ENCODE data around the gene ZBTB16. TPM values are rescaled to one million over a fixed set of nuclear protein-coding genes. Genes with fewer than 3 reads are reported as not detected.

ZBTB16 gene
- total and polyA plus RNA-seq, 2 experiments from 2014 or later: 0.29 to 1.4 TPM

- TF ChIP-seq ETS1 (IDR thresholded peaks at IDR 0.05) (no peak), EZH2phosphoT487 (IDR thresholded peaks at IDR 0.05; ENCODE audit: unreplicated experiment) (no peak), EZH2 (IDR thresholded peaks at IDR 0.05; ENCODE audit: low read depth, unreplicated experiment) (no peak), POLR2AphosphoS5 (IDR thresholded peaks at IDR 0.05; ENCODE audit: low read depth) (no peak), ZNF331 (CRISPR knock-in tag; IDR thresholded peaks at IDR 0.05; ENCODE audit: low read depth) (no peak), STAT1 (IDR thresholded peaks at IDR 0.05; ENCODE audit: unreplicated experiment) (no peak), JUNB (IDR thresholded peaks at IDR 0.05; ENCODE audit: unreplicated experiment) (no peak)
These were observed 121.7 kb downstream of the ZBTB16 start (continued) for GRCh38 chr11:114181195-114181594.

GRCh38 chr11:114181752-114182151 lies 122.2 kb downstream of the ZBTB16 start:
- Histone ChIP-seq H3K4me3 (no peak overlapping the region), H3K27me3 (ENCODE audit: insufficient read depth) (no peaks in the 10 kb centered on the region), H4K20me1 (replicated peaks; ENCODE audit: insufficient read depth) (no peaks in the 10 kb centered on the region), H3F3A (replicated peaks; ENCODE audit: low read depth) (no peaks in the 10 kb centered on the region), H3K27ac (ENCODE audit: low read depth) (no peak overlapping the region), H3K9me2 (ENCODE audit: insufficient read depth) (no peaks in the 10 kb centered on the region), H3K79me2 (replicated peaks; ENCODE audit: insufficient read depth) (no peaks in the 10 kb centered on the region), H3K4me2 (no peak overlapping the region), H2AFZ (no peak overlapping the region), H3K4me1 (ENCODE audit: insufficient read depth) (no peaks in the 10 kb centered on the region), H3K36me3 (ENCODE audit: insufficient read depth) (no peaks in the 10 kb centered on the region)
- Mint-ChIP-seq H3K36me3 (ENCODE audit: low read depth) (no peaks in the 10 kb centered on the region), H3K27ac (no peak overlapping the region), H3K4me3 (no peak overlapping the region), H3K9me3 (no peaks in the 10 kb centered on the region), H3K4me1 (peaks cover 8% of the 10 kb centered on the region; the same call in 1 of the 3 replicates), H3K27me3 (ENCODE audit: insufficient read depth, low read depth, poor library complexity) (peaks cover 14% of the 10 kb centered on the region)
- DNase-seq (ENCODE audit: low spot score): no peak
- no peak for ATAC-seq
- TF ChIP-seq EZH2 (IDR thresholded peaks at IDR 0.05; ENCODE audit: low read depth, unreplicated experiment): no peak
- no peak for TF ChIP-seq EZH2phosphoT487 (IDR thresholded peaks at IDR 0.05; ENCODE audit: unreplicated experiment)
- no peak for TF ChIP-seq ZNF114 (CRISPR knock-in tag; IDR thresholded peaks at IDR 0.05)
- TF ChIP-seq STAT1 (IDR thresholded peaks at IDR 0.05; ENCODE audit: unreplicated experiment): no peak
- no peak for TF ChIP-seq NANOG (IDR thresholded peaks at IDR 0.05; ENCODE audit: borderline replicate concordance)
- no peak for TF ChIP-seq REST (IDR thresholded peaks at IDR 0.05; ENCODE audit: unreplicated experiment)
- no peak for TF ChIP-seq JUNB (IDR thresholded peaks at IDR 0.05; ENCODE audit: unreplicated experiment)
- TF ChIP-seq ZNF331 (CRISPR knock-in tag; IDR thresholded peaks at IDR 0.05; ENCODE audit: low read depth): no peak
- TF ChIP-seq ZNF462 (CRISPR knock-in tag; IDR thresholded peaks at IDR 0.05): no peak
- TF ChIP-seq CTCF (conservative IDR thresholded peaks at IDR 0.05; ENCODE audit: low read depth in 2 of 2): no peak
- TF ChIP-seq POLR2AphosphoS5 (IDR thresholded peaks at IDR 0.05; ENCODE audit: low read depth): no peak
- TF ChIP-seq CREB1 (CRISPR knock-in tag; IDR thresholded peaks at IDR 0.05; ENCODE audit: low read depth): no peak

All from GM23338 (cell line).